GM19463 (cell line): ENCODE data around the gene IL36A.

ENCODE experiments used
- ATAC-seq: cut with Tn5 transposase; IDR thresholded peaks from one replicate; pipeline ENCODE4 v1.9.1; 2021; ENCODE audit warnings: mild to moderate bottlenecking, moderate library complexity; ENCODE audit not compliant: unreplicated experiment

IL36A gene

DNA sequence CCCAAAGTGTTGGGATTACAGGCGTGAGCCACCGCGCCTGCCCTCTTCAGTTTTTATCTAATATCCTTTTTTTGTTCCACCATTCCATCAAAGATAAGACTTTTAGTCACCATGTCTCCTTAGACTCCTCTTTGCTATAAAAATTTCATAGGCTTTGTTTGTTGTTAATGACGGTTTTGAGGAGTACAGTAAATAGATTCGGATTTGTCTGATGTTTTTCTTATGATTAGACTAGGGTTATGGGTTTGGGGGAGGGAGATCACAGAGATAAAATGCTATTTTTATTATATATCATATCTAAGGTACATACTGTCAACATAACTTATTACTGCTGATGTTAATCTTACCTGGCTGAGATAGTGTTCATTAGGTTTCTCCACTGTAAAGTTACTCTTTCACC is 41.2 kb downstream of the IL36A start:
- no peak for ATAC-seq

GRCh38 chr2:113050921-113051895 is 45.9 kb downstream of the IL36A start:
- ATAC-seq = no peak

DNA sequence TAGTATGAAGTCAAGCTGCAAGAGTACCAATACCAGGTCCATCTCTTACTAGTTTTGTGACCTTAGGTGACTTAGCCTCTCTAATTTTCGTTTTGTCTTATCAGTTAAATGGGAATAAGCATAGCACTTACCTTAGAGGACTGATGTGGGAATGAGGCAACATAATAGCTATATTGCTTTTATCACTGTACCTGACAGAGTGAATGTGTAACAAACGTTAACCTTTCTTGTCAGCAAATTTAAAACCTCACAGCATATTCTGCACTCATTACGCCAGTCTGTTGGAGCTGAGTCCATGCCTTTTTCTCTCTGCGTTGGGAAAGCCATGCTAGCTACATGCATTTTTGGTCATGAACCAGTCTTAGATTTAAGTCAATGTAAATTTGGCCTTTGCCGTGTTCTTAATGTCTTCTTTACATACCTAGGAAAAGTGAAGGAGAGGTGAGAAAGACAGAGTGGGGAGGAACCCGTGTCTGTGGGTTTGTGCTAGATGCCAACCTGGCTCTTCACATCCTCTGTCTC is 47.2 kb downstream of the IL36A start, which contains the start of gene IL36B:
Gene IL36B (minus strand): TSS at position 472 of the 522 bp plus-strand sequence.
- ATAC-seq = no peak

GRCh38 chr2:113053666-113054065 is 48.4 kb downstream of the IL36A start:
- no peak for ATAC-seq

- no peak for ATAC-seq
Observed at GRCh38 chr2:113054066-113054465, 48.8 kb downstream of the IL36A start.

DNA sequence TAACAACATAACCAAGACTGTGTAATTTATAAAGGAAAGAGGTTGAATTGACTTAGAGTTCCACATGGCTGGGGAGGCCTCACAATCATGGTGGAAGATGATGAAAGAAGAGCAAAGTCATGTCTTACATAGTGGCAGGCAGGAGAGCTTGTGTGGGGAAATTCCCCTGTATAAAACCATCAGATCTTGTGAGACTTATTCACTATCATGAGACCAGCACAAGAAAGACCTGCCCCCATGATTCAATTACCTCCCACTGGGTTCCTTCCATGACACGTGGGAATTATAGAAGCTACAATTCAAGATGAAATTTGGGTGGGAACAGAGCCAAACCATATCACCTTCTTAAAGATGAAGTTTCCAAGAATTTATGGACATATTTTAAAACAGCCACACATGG is 51.3 kb downstream of the IL36A start:
- ATAC-seq = no peak

DNA sequence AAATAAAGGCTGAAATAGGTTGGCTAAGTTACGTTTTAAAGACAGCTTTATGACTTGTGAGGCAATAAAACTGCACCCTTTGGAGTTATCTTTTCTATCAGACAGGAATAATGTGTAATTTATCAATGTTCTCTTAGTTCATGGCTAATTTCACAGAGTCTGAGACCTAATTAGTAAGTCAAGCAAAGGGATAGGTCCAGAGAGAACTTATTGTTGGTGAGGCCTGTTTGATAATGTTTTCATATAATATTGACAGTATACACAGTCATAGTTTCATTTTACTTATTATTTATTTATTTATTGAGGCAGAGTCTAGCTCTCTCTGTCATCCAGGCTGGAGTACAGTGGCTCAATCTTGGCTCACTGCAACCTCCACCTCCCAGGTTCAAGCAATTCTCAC is 51.9 kb downstream of the IL36A start:
- no peak for ATAC-seq
